DMS153 (cell line): ENCODE data around the gene TEN1.

Experiments
- DNase-seq: peaks from one replicate; lab custom pipeline; 2025; lab: John Stamatoyannopoulos, UW

The TEN1 gene

DNA sequence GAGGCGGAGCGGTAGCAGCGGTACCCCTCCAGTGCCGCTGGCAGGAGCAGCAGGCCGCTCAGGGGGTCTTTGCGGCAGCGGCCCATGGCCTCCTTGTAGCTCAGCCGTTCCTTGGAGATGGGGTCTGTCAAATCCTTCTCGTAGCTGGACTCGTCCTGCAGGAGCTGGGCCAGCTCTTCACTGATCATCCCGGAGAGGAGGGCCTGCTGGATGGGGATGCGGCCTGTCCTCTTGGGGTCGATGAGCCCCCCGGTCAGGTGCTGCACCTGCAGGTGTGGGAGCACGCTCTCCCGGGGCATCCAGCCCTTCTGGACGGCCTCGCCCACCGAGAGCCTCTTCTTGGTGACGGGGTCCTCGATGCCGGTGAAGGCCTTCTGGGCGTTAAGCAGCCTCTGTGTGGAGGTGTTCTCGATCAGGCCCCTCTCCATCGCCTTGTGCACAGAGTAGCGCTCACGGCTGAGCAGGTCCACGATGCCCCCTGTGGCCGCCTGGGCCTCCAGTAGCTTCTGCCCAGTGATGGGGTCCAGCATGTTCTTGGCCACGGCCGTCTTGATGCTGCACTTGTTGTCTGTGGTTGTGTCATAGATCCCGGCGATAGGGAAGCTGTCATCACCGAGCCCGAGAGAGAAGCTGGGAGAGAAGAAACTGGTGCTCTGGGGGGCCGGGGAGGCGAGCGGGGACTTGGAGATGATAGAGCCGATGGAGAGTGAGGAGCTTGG lies 28.2 kb downstream of the TEN1 start:
- no peak for DNase-seq

GRCh38 chr17:76007850-76008165 lies 28.8 kb downstream of the TEN1 start:
- no peak for DNase-seq

DNA sequence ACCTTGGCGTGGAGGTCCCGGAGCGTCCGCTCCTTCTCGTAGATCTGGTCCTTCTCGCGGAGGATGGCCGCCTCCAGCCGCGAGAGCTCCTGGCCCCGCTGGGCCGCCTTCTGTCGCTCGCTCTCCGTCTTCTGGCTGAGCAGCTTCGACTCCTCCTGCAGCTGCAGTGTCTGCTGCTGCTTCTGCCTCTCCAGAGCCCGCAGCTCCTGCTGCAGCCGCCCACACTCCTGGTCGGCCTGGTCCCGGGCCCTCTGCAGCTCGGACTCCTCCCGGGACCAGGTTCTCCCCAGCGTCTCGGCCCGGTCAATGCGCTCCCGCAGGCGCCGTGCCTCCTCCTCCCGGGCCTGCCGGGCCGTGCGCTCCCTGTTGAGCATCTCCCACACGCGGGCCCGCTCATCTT lies 29.2 kb downstream of the TEN1 start:
- DNase-seq: no peak

- no peak for DNase-seq
Observed at GRCh38 chr17:76008630-76009425, 29.8 kb downstream of the TEN1 start.

DNA sequence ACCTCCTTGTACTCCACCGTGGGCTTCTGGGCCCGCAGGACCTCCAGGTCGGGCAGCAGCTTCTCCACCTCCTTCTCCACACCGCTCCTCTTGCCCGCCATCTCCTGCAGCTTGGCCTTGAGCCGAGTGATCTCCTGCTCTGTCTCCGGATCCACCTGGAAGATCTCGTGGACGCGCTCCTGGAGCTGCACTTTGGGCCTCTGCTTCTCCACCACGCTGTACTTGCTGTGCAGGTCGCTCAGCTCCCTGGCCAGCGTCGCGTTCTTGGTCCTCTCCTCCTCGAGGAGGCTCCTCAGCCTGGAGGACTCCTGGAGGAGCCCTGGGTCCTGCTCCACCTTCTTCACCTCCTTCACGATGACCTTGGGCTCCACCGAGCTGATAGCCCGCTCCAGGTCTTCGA lies 30.4 kb downstream of the TEN1 start:
- no peak for DNase-seq

DNA sequence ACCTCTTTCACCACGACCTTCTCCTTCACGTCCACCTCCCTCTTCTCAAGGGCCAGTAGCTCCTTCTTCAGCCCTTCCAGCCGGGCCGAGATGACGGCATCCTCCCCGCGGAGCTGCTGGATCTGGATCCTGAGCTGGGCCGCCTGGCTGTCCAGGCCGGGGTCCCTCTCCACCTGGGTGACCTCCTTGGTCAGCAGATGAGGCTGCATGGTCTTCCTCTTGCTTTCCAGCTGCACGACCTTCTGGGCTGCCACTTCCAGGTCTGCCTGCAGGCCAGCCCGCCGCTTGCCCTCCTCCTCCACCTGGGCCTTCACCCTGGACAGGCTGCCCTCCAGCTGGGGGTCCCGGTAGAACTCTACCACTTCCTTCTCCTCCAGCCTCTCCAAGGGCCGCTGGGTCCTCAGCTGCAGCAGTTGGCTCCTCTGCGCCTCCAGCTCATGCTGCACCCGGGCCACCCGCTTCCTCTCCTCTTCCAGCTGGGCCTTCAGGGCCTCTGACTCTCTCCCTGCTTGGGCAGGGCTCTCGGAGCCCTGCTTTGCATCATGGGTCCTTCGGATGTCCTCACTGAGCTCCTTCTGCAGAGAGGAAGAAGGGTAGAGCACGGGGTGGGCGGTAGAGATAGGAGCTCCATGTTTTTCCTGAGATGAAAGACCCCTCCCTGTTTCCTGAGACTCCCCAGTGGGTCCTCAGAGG lies 31.1 kb downstream of the TEN1 start:
- no peak for DNase-seq

GRCh38 chr17:76011951-76012350 lies 32.9 kb downstream of the TEN1 start:
- DNase-seq: no peak

- no peak for DNase-seq
Observed at GRCh38 chr17:76013377-76013932, 34.4 kb downstream of the TEN1 start.

DNA sequence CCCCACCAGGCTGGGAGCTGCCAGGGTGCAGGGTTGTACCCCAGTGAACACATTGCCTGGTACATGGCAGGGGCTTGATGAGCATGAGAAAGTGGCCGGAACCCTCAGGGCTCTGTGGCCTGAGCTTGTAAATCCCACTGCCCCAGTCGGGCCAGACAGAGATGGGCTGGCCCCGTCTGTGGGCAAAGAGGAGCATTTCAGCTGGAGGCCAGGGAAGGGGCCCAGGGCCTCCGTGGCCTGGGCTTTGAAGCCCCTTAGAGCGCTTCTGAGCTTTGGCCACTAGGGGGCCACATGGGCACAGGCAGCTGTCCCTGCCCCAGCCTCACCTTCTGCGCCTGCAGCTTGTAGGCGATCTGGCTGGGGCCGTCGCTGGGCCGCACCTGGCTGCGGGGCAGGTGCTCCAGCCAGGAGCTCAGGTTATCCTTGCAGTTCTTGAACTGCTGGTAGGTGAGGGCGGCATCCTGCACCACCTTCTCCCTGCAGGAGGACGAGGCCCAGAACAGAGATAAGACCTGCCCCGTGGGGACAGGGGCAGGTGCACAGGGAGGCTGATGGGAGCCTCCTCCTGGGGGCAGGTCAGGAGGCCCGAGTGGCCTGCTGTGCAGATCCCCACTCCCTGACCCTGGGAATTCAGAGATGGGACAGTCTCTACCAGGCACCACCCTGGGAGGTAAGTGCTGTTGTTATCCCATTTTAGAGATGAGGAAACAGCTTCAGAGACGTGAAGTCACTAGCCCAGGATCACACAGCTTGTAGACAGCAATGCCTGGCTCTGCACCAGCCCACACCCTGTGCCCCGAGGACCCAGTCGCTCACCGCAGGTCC lies 35.3 kb downstream of the TEN1 start:
- peak; percentile 77 for DNase-seq

DNA sequence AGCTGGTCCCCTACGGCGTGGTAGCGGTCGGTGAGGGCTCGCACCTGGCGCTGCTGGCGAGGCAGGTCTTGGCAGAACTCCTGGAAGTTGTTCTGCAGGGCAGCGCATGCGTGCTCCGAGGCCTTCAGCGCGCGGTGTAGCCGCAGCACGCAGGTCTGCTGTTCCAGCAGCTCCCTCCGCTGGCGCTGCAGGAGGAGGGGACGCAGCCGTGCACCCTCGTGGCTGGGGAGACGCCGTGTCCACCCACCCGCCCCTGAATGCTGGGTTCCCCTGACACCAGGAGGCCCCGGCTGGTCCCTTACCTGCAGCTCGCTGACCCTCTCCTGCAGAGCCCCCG lies 35.9 kb downstream of the TEN1 start:
- peak; percentile 68 for DNase-seq

DNA sequence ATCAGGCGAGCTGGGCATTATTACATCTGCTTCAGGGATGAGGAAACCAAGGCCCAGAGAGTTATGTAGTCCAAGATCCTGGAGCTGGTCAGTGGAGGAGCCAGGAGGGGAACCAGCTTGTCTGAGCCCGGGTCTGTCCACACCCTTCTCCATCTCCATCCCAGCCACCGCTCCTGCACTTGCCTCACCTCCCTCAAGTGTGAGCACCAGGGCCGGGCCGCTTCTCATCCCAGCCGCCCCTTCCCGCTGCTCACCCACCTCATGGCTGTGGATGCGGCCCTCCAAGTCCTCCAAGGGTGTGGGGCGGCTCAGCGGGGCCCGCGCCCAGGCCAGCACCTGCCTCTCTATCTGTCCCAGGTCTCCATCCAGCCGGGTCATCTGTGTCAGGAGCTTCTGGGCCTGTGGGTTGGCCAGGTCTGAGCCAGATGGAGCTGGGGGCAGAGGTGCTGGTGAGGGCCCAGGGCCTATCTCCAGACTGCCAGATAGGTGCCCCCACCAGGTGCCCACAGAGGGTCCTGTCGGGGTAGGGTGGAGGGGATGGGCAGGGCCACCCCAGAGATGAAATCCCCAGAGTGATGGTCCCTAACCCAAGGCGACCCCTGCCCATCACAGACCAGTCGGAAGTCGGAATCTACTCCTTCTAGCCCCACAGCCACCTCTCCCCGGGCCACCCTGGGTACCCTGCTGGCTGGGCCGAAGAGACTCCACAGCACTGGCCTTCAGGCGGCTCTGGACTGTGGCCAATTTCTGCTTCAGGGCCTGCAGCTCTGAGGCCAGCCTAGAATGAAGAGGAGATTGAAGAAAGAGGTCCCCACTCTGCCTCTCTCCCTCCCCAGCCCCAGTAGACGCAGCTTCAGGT lies 38.7 kb downstream of the TEN1 start:
- no peak for DNase-seq

DNA sequence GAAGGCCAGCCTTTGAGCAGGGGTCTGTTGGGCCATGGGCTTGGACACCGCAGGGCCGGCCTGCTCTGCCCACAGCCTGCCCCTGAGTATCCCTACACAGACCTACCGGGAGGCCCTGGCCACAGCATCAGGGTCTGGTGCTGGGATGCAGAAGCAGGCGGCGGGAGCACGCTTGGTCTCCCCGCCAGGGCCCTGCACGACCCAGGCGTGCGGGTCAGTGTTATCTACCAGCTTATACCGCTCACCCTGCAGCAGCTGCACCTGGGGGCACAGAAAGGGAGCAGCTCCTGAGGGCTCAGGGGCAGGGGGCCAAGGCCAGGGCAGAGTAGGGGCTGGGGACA lies 39.3 kb downstream of the TEN1 start:
- no peak for DNase-seq

GRCh38 chr17:76018801-76019200 lies 39.8 kb downstream of the TEN1 start:
- no peak for DNase-seq

DNA sequence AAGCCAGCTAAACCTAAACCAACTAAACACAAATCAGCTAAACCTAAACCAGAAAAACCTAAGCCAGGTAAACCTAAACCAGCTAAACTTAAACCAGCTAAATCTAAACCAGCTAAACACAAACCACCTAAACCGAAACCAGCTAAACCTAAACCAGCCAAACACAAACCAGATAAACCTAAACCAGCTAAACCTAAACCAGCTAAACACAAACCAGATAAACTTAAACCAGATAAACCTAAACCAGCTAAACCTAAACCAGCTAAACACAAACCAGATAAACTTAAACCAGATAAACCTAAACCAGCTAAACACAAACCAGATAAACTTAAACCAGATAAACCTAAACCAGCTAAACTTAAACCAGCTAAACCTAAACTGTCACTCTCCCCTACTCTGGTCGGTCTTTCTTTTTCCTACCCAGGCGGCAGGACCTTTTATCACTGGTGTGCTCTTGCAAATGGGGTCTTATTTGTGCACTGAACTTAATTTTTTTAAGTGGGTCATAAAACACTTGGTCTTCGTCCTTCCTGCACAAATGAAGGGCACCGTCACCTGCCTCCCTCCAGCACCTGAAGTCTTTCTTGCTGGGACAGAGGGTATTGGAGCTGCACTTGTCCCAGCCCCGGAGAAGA lies 40.9 kb downstream of the TEN1 start:
- DNase-seq: no peak

DNA sequence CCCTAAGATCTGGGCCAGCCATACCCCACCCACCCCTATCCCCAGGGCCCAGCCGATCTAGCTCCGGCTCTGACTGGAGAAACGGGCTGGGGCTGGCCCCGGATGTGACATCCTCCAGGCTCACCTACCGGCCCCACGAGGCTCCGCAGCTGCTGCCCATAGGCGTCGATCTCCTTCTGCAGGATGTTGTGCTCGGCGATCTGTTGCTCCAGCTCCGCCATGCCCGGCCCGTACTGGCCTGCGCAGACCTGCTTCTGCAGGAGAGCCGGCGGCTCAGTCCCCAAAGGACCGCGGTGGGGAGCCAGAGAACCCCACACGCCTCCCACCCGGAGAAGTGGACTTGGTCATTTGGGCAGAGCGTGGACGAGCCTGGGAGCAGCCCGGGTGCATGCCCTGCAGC lies 43.2 kb downstream of the TEN1 start:
- peak; percentile 22 for DNase-seq

- no peak for DNase-seq
Observed at GRCh38 chr17:76022973-76023899, 44.2 kb downstream of the TEN1 start.

DNA sequence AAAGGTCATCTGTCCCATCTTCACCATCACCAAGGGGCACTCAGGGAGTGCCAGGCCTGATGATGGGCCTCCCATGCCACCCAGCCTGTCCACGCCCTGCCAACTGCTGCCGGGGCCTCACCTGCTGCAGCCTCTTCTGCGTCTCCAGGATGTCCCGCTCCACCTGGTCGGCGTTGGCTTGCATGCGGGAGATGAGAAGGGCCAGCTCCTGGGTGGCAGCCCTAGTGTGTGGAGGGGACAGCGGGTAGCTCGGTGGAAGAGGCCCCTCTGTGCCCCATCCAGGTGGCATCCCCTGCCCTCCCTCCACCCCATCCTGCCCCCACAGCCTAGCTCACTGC lies 44.8 kb downstream of the TEN1 start:
- no peak for DNase-seq

DNA sequence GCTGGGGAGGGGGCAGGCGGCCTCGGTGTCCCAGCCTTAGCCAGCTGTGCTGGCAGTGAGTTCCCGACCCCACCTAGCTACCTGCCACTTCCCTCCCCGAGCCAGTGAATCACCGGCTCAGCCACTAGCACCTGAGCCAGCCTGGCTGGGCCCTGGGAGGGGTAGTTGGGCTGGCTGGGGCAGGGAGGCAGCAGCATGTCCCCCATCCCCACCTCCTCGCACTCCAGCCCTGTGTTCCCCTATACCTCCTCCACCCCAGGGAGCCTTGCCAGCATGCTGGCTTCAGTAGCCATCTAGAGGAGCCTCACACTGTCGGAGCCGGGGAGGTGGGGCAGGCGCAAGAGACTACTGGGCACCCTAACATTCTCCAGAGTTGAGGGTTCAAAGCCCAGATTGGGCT lies 45.3 kb downstream of the TEN1 start:
- no peak for DNase-seq

GRCh38 chr17:76025294-76025693 lies 46.3 kb downstream of the TEN1 start:
- no peak for DNase-seq

DNA sequence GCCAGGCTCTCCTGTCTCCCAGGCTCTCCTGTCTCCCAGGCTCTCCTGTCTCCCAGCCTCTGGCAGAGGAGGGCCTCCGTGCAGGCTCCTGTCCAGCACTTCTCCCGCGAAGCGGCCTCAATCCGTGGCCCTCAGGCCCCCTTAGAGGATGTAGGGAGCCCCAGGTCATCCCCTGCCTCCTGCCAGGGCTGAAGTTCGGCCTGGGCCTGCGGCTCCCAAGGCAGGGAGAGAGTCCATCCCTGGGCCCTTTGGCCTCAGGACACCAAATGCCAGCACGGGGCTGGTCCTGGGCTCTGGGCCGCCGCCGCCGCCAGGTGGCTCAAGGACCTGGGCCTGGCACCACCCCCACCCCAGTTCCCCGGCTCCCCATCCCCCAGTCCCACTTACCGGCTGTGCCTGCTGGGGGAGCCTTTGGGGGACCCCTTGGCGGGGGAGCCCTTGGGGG lies 47.7 kb downstream of the TEN1 start:
- DNase-seq: no peak
